Stimulated activated CD4-positive, alpha-beta T cell treated with anti-CD3 and anti-CD28 coated beads, Interleukin-1b, Interleukin-23, amount 100 ng/mL, for 1 hour (primary cell): ENCODE results near the gene MTSS2.

ENCODE experiments used
- DNase-seq, 2 donors: peaks; one replicate each; pipeline ENCODE4 v3.0.0-alpha.2; 2020; ENCODE audit warnings: low read depth in 2 of 2

Gene MTSS2

GRCh38 chr16:70687102-70687511 is 1.3 kb upstream of the MTSS2 start:
- DNase-seq = no peak

GRCh38 chr16:70686376-70687101 is 686 bp upstream of the MTSS2 start:
- DNase-seq = no peak

- DNase-seq = no peak
These were observed 554 bp downstream of the MTSS2 start for GRCh38 chr16:70685061-70685937.

- no peak for DNase-seq
These were observed 1.4 kb downstream of the MTSS2 start for GRCh38 chr16:70684146-70685060.

GRCh38 chr16:70683146-70683944 is 2.5 kb downstream of the MTSS2 start:
- DNase-seq = no peak

GRCh38 chr16:70682239-70683145 is 3.4 kb downstream of the MTSS2 start:
- no peak for DNase-seq

- no peak for DNase-seq
These were observed 4.2 kb downstream of the MTSS2 start for GRCh38 chr16:70681382-70682238.

- no peak for DNase-seq
These were observed 5.1 kb downstream of the MTSS2 start for GRCh38 chr16:70680495-70681381.

GRCh38 chr16:70679671-70680494 is 6.0 kb downstream of the MTSS2 start:
- DNase-seq = no peak

GRCh38 chr16:70678898-70679670 is 6.8 kb downstream of the MTSS2 start:
- no peak for DNase-seq

- no peak for DNase-seq
These were observed 7.5 kb downstream of the MTSS2 start for GRCh38 chr16:70678121-70678897.

- no peak for DNase-seq
These were observed 8.2 kb downstream of the MTSS2 start for GRCh38 chr16:70677499-70678120.

GRCh38 chr16:70676675-70677498 is 9.0 kb downstream of the MTSS2 start:
- DNase-seq = no peak

GRCh38 chr16:70675851-70676513 is 9.9 kb downstream of the MTSS2 start:
- no peak for DNase-seq
